ENCODE measurements around the gene INAVA. TPM values are rescaled to one million over a fixed set of nuclear protein-coding genes. Genes with fewer than 3 reads are reported as not detected.

INAVA gene
- total and polyA plus RNA-seq, 2 donors (not counting 1 experiment from before 2014, with no cell fraction given): 0.06 to 0.34 TPM

DNA sequence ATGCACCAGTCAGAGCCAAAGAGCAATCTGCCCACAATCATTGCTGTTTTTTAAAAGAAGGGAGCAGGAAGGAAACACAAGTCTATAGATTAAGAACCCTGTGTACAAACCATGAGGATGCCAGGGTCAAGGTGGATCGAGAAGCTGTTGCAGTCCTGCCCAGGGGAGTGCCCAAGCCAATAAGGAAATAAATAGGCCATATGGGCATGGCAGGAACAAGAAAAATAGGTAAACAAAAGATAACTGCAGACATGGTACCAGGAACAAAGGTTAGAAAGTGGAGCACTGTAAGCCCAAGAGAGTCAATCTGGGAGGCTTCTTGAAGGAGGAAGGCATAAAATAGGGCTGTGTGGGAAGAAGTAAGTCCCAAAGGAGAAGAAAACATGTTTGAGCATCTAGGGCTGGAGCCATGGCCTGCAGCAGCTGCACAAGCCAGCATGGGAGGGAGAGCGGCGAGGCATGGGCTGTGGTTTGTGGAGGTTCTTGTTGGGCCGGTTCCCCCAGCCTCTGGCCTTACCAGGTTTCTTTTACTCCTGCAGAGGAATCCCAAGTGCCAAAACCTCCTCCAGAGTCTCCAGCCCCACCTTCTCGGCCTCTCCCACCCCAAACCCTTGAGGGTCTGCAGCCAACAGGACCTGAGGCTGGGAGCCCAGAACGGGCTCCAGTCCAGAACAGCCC, 13.6 kb downstream of the INAVA start:
- no peaks in the 10 kb centered on the region for H3K9me3 ChIP-seq (ENCODE audit: control extremely low read depth in 1 of 3, control insufficient read depth in 2 of 3, insufficient read depth in 1 of 3, low read length in 2 of 3)
- no peak overlapping the region for H3K27ac Mint-ChIP-seq
- H2AFZ ChIP-seq (ENCODE audit: insufficient read depth, low read depth, low read length, poor library complexity, severe bottlenecking): no peak overlapping the region
- POLR2A ChIA-PET: no interaction called here
- H3K4me3 ChIP-seq (ENCODE audit: control extremely low read depth in 1 of 5, extremely low read depth in 1 of 5, insufficient read depth in 1 of 5, low read depth in 2 of 5, low read length in 4 of 5): no peak overlapping the region
- 87% methylated on average over 4 of the region's 6 CpGs for WGBS (ENCODE audit: insufficient coverage)
- no peak overlapping the region for H3K9ac ChIP-seq (ENCODE audit: low read length)
- TF ChIP-seq EZH2 (IDR thresholded peaks at IDR 0.05; ENCODE audit: borderline replicate concordance, insufficient read depth, low read depth, low read length, poor library complexity, severe bottlenecking): no peak
- TF ChIP-seq, protein P1, sequence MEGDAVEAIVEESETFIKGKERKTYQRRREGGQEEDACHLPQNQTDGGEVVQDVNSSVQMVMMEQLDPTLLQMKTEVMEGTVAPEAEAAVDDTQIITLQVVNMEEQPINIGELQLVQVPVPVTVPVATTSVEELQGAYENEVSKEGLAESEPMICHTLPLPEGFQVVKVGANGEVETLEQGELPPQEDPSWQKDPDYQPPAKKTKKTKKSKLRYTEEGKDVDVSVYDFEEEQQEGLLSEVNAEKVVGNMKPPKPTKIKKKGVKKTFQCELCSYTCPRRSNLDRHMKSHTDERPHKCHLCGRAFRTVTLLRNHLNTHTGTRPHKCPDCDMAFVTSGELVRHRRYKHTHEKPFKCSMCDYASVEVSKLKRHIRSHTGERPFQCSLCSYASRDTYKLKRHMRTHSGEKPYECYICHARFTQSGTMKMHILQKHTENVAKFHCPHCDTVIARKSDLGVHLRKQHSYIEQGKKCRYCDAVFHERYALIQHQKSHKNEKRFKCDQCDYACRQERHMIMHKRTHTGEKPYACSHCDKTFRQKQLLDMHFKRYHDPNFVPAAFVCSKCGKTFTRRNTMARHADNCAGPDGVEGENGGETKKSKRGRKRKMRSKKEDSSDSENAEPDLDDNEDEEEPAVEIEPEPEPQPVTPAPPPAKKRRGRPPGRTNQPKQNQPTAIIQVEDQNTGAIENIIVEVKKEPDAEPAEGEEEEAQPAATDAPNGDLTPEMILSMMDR (IDR thresholded peaks at IDR 0.05): no peak
- H3K4me3 Mint-ChIP-seq: no peak overlapping the region
- DNase-seq (no peak), ATAC-seq (ENCODE audit: low read depth) (no peak)
- no peaks in the 10 kb centered on the region for H3K79me2 ChIP-seq (ENCODE audit: control insufficient read depth, insufficient read depth, low read length)
- CTCF ChIA-PET: no interaction called here
- no peaks in the 10 kb centered on the region for H4K20me1 ChIP-seq (ENCODE audit: control insufficient read depth, insufficient read depth, low read length, poor library complexity, severe bottlenecking)
- H3K4me1 Mint-ChIP-seq: no peaks in the 10 kb centered on the region
- no peak overlapping the region for H3K27ac ChIP-seq (ENCODE audit: low read length in 2 of 2)
- no peaks in the 10 kb centered on the region for H3K27me3 Mint-ChIP-seq
- no peaks in the 10 kb centered on the region for H3K27me3 ChIP-seq (replicated peaks in 1 of 4; ENCODE audit: control extremely low read depth in 1 of 4, control insufficient read depth in 3 of 4, insufficient read depth in 4 of 4, low read length in 3 of 4)
- no peaks in the 10 kb centered on the region for H3K9me3 Mint-ChIP-seq (ENCODE audit: insufficient read depth)
- H3K36me3 ChIP-seq (replicated peaks in 1 of 2; ENCODE audit: control extremely low read depth in 1 of 2, control insufficient read depth in 1 of 2, extremely low read depth in 1 of 2, insufficient read depth in 2 of 2, low read length in 1 of 2): no peaks in the 10 kb centered on the region
- no peaks in the 10 kb centered on the region for H3K4me1 ChIP-seq (ENCODE audit: control insufficient read depth in 2 of 2, insufficient read depth in 2 of 2, low read length in 2 of 2)
- intact Hi-C loops (cut with micrococcal nuclease): no loop called here
- no peak overlapping the region for H3K4me2 ChIP-seq (replicated peaks; ENCODE audit: low read depth, low read length, poor library complexity, severe bottlenecking)

DNA sequence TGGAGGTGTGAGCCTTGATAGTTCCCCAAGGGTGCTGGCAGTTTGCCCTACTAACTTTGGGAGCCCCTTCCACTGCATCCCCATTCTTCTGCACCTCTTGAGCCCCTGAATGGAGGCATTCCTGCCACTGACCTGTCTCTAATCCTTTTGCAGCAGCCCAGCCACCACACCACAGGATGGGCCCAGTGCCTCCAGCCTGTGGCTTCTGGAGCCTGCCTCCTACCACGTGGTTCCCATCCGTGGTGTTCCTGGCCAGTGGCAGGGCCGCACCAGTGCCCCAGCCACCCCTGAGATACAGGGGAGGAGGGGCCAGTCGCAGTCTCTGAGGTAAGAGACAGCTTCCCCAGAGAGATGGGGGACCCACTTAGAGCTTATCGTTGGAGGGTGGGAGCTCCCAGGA, 14.4 kb downstream of the INAVA start:
- intact Hi-C loops (cut with micrococcal nuclease): no loop called here
- WGBS (ENCODE audit: insufficient coverage): 89% methylated on average over 5 of the region's 5 CpGs

More for the DNA sequence above, 14.4 kb downstream of the INAVA start:
- Mint-ChIP-seq H3K4me3 (no peak overlapping the region), H3K9me3 (ENCODE audit: insufficient read depth) (no peaks in the 10 kb centered on the region), H3K27ac (no peak overlapping the region), H3K27me3 (no peaks in the 10 kb centered on the region), H3K4me1 (no peaks in the 10 kb centered on the region)
- H3K4me2 ChIP-seq (replicated peaks; ENCODE audit: low read depth, low read length, poor library complexity, severe bottlenecking): no peak overlapping the region
- H4K20me1 ChIP-seq (ENCODE audit: control insufficient read depth, insufficient read depth, low read length, poor library complexity, severe bottlenecking): no peaks in the 10 kb centered on the region
- no peak for TF ChIP-seq EZH2 (IDR thresholded peaks at IDR 0.05; ENCODE audit: borderline replicate concordance, insufficient read depth, low read depth, low read length, poor library complexity, severe bottlenecking)
- TF ChIP-seq, protein P1 (IDR thresholded peaks at IDR 0.05): no peak
- H3K4me1 ChIP-seq (ENCODE audit: control insufficient read depth in 2 of 2, insufficient read depth in 2 of 2, low read length in 2 of 2): no peaks in the 10 kb centered on the region
- H3K9ac ChIP-seq (ENCODE audit: low read length): no peak overlapping the region
- no peaks in the 10 kb centered on the region for H3K36me3 ChIP-seq (replicated peaks in 1 of 2; ENCODE audit: control extremely low read depth in 1 of 2, control insufficient read depth in 1 of 2, extremely low read depth in 1 of 2, insufficient read depth in 2 of 2, low read length in 1 of 2)
- POLR2A ChIA-PET: no interaction called here
- DNase-seq (no peak), ATAC-seq (ENCODE audit: low read depth) (no peak)
- no peak overlapping the region for H2AFZ ChIP-seq (ENCODE audit: insufficient read depth, low read depth, low read length, poor library complexity, severe bottlenecking)
- no peak overlapping the region for H3K4me3 ChIP-seq (ENCODE audit: control extremely low read depth in 1 of 5, extremely low read depth in 1 of 5, insufficient read depth in 1 of 5, low read depth in 2 of 5, low read length in 4 of 5)
- CTCF ChIA-PET: no interaction called here
- no peak overlapping the region for H3K27ac ChIP-seq (ENCODE audit: low read length in 2 of 2)
- H3K27me3 ChIP-seq (replicated peaks in 1 of 4; ENCODE audit: control extremely low read depth in 1 of 4, control insufficient read depth in 3 of 4, insufficient read depth in 4 of 4, low read length in 3 of 4): no peaks in the 10 kb centered on the region
- H3K9me3 ChIP-seq (ENCODE audit: control extremely low read depth in 1 of 3, control insufficient read depth in 2 of 3, insufficient read depth in 1 of 3, low read length in 2 of 3): no peaks in the 10 kb centered on the region
- no peaks in the 10 kb centered on the region for H3K79me2 ChIP-seq (ENCODE audit: control insufficient read depth, insufficient read depth, low read length)
